ENCODE measurements around the gene VAV1.

DNA sequence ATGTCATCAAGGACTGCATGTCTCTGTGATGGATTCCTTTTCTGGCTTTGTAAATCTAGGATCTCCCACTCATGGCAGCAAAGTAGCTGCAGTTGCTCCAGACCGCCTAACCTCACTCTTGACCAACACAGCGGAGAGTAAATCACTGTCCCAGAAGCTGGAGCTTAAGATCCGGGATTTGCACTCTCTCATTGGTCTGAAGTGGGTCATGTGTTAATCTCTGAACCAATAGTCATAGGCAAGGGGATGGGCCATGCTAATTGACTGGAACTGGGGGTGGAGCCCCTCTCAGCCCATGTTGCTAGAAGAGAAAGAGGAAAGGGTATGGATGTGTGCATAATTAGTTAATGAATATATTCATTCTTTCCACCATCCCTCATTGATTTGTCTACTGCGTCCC is 34.0 kb downstream of the VAV1 start:
- TF ChIP-seq, protein P1, sequence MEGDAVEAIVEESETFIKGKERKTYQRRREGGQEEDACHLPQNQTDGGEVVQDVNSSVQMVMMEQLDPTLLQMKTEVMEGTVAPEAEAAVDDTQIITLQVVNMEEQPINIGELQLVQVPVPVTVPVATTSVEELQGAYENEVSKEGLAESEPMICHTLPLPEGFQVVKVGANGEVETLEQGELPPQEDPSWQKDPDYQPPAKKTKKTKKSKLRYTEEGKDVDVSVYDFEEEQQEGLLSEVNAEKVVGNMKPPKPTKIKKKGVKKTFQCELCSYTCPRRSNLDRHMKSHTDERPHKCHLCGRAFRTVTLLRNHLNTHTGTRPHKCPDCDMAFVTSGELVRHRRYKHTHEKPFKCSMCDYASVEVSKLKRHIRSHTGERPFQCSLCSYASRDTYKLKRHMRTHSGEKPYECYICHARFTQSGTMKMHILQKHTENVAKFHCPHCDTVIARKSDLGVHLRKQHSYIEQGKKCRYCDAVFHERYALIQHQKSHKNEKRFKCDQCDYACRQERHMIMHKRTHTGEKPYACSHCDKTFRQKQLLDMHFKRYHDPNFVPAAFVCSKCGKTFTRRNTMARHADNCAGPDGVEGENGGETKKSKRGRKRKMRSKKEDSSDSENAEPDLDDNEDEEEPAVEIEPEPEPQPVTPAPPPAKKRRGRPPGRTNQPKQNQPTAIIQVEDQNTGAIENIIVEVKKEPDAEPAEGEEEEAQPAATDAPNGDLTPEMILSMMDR (IDR thresholded peaks at IDR 0.05; ENCODE audit: low read depth, low read length): no peak
- TF ChIP-seq POLR2A (IDR thresholded peaks at IDR 0.05; ENCODE audit: extremely low read depth, insufficient read length) (no peak), MYC (IDR thresholded peaks at IDR 0.05; ENCODE audit: low read depth, low read length) (no peak)
